HCT116 (cell line): ENCODE results near the gene AFF1. TPM values are rescaled to one million over a fixed set of nuclear protein-coding genes. Genes with fewer than 3 reads are reported as not detected.
A peak's percentile ranks its signal among the peaks of the same experiment; 100 is the strongest.

Experiments used
- ATAC-seq: fragments of 200-7000 bp; cut with Tn5 transposase; 2 replicates; pipeline ENCODE4 v1.9.1; 2020; ENCODE audit warnings: mild to moderate bottlenecking, moderate library complexity
- BruUV-seq: library from RNA; stranded (reverse); fragments of 400-500 nt; replicated peaks from 2 replicates; lab custom pipeline; 2021; lab: Mats Ljungman, UMichigan
- CTCF ChIA-PET: fragments of 300-600 bp; sonication (Branson Sonifier 250); formaldehyde crosslinking; loops from one replicate; lab custom pipeline; 2021; ENCODE audit warnings: antibody characterized with exemption; lab: Charles Lee
- POLR2A ChIA-PET: fragments of 300-600, 350-600 bp; sonication (Branson Sonifier 250); formaldehyde crosslinking; loops from one replicate; lab custom pipeline; 2021; ENCODE audit warnings: antibody characterized with exemption; lab: Charles Lee
- RAD21 ChIA-PET, 2 experiments: fragments of 300-600 bp; sonication (Branson Sonifier 250); formaldehyde crosslinking; loops; one replicate each; lab custom pipeline; 2023; ENCODE audit warnings: low total read pairs in 2 of 2; ENCODE audit not compliant: uncharacterized antibody in 2 of 2, unreplicated experiment in 2 of 2, low non-redundant PET in 1 of 2; lab: Charles Lee
- DNase-seq: peaks from one replicate; pipeline ENCODE4 v3.0.0-alpha.2; 2010; ENCODE audit warnings: low read depth, low spot score
- H2AFZ ChIP-seq: fragments of 200-600 bp; shearing (Covaris generic), sonication (generic); 2 replicates; pipeline ENCODE4 v1.6.1; 2017; ENCODE audit warnings: low read depth, mixed run types, mixed read lengths, antibody characterized with exemption, low read length; ENCODE audit not compliant: poor library complexity, severe bottlenecking
- H3K27ac ChIP-seq: 2 replicates; pipeline ENCODE4 v1.5.1; 2012; ENCODE audit warnings: low read depth, low read length
- H3K27me3 ChIP-seq: fragments of 200-600 bp; sonication (generic); 2 replicates; pipeline ENCODE4 v1.6.1; 2016; ENCODE audit warnings: mixed run types, low read length, mixed read lengths; ENCODE audit not compliant: insufficient read depth
- H3K36me3 ChIP-seq, 2 experiments: fragments of 200-500 bp in 1 of 2; fragments of 200-600 bp in 1 of 2; sonication (Bioruptor generic) in 1 of 2; sonication (generic) in 1 of 2; 2 replicates each; pipeline versions ENCODE4 v1.5.1 to v1.6.1; 2014 to 2016; ENCODE audit warnings: low read length in 2 of 2, inconsistent platforms in 1 of 2, mixed read lengths in 1 of 2, mixed run types in 1 of 2; ENCODE audit not compliant: insufficient read depth in 2 of 2, control insufficient read depth in 1 of 2
- H3K4me1 ChIP-seq, 2 experiments: fragments of 200-600 bp in 1 of 2; sonication (generic) in 1 of 2; 2 replicates each; pipeline versions ENCODE4 v1.5.1 to v1.6.1; 2012 to 2017; ENCODE audit warnings: low read length in 2 of 2, inconsistent platforms in 1 of 2, mild to moderate bottlenecking in 1 of 2, mixed read lengths in 1 of 2, mixed run types in 1 of 2, moderate library complexity in 1 of 2; ENCODE audit not compliant: insufficient read depth in 2 of 2, control insufficient read depth in 1 of 2
- H3K4me2 ChIP-seq: fragments of 200-600 bp; sonication (generic); 2 replicates; pipeline ENCODE4 v1.6.1; 2017; ENCODE audit warnings: mixed run types, low read length, mixed read lengths
- H3K4me3 ChIP-seq, 2 experiments: fragments of 200-600 bp in 1 of 2; sonication (generic) in 1 of 2; replicated peaks in 1 of 2; 2 replicates each; pipeline ENCODE4 v1.5.1; 2011 to 2016; ENCODE audit warnings: low read length in 2 of 2, control low read depth in 1 of 2, low read depth in 1 of 2, mild to moderate bottlenecking in 1 of 2, mixed read lengths in 1 of 2, mixed run types in 1 of 2
- H3K79me2 ChIP-seq: fragments of 200-600 bp; sonication (generic); 2 replicates; pipeline ENCODE4 v1.6.1; 2017; ENCODE audit warnings: mild to moderate bottlenecking, mixed run types, low read length, moderate library complexity, mixed read lengths; ENCODE audit not compliant: insufficient read depth
- H3K9ac ChIP-seq: fragments of 200-600 bp; sonication (generic); 2 replicates; pipeline ENCODE4 v1.6.1; 2016; ENCODE audit warnings: low read length, mixed read lengths
- H3K9me2 ChIP-seq: fragments of 200-600 bp; sonication (generic), shearing (Covaris generic); 2 replicates; pipeline ENCODE4 v1.6.1; 2017; ENCODE audit warnings: mixed run types, mild to moderate bottlenecking, moderate library complexity; ENCODE audit not compliant: insufficient read depth
- H3K9me3 ChIP-seq, 2 experiments: fragments of 200-500 bp in 1 of 2; fragments of 200-600 bp in 1 of 2; sonication (Bioruptor generic) in 1 of 2; sonication (generic) in 1 of 2; 2 replicates each; pipeline ENCODE4 v1.6.1; 2014 to 2017; ENCODE audit warnings: low read length in 2 of 2, mixed read lengths in 2 of 2, inconsistent platforms in 1 of 2, low read depth in 1 of 2, mild to moderate bottlenecking in 1 of 2, mixed run types in 1 of 2, moderate library complexity in 1 of 2; ENCODE audit not compliant: control insufficient read depth in 1 of 2, insufficient read depth in 1 of 2
- H4K20me1 ChIP-seq: fragments of 200-600 bp; sonication (generic), shearing (Covaris generic); 2 replicates; pipeline ENCODE4 v1.6.1; 2017; ENCODE audit warnings: mixed run types, mild to moderate bottlenecking, moderate library complexity; ENCODE audit not compliant: insufficient read depth
- CBX3 ChIP-seq: IDR thresholded peaks from 2 replicates; pipeline ENCODE4 v1.6.1; 2012; ENCODE audit warnings: low read depth
- CEBPB ChIP-seq: IDR thresholded peaks from 2 replicates; pipeline ENCODE4 v1.6.1; 2012; ENCODE audit warnings: low read depth
- CTCF ChIP-seq, 3 experiments: fragments of 200-600 bp in 1 of 3; sonication (generic) in 1 of 3; IDR thresholded peaks in 2 of 3; conservative IDR thresholded peaks in 1 of 3; 2 replicates each; pipeline ENCODE4 v1.5.1; 2012 to 2017; ENCODE audit warnings: low read depth in 2 of 3, low read length in 2 of 3, antibody characterized with exemption in 1 of 3, borderline replicate concordance in 1 of 3, control low read depth in 1 of 3, mild to moderate bottlenecking in 1 of 3, mixed read lengths in 1 of 3, mixed run types in 1 of 3, moderate library complexity in 1 of 3; ENCODE audit not compliant: insufficient read depth in 1 of 3
- EGR1 ChIP-seq: IDR thresholded peaks from 2 replicates; pipeline ENCODE4 v1.6.1; 2012; ENCODE audit warnings: low read depth
- ELF1 ChIP-seq: IDR thresholded peaks from 2 replicates; pipeline ENCODE4 v1.6.1; 2012; ENCODE audit warnings: low read depth, borderline replicate concordance
- EZH2 ChIP-seq: fragments of 200-600 bp; sonication (generic); IDR thresholded peaks from 2 replicates; pipeline ENCODE4 v1.6.1; 2017; ENCODE audit warnings: antibody characterized with exemption, mixed run types
- EZH2phosphoT487 ChIP-seq: fragments of 200-600 bp; IDR thresholded peaks from 2 replicates; pipeline ENCODE4 v1.6.1; 2018; ENCODE audit warnings: antibody characterized with exemption, borderline replicate concordance
- FOSL1 ChIP-seq: IDR thresholded peaks from 2 replicates; pipeline ENCODE4 v1.6.1; 2012; ENCODE audit warnings: low read depth
- JUND ChIP-seq: IDR thresholded peaks from 2 replicates; pipeline ENCODE4 v1.6.1; 2012
- POLR2AphosphoS5 ChIP-seq: IDR thresholded peaks from 2 replicates; pipeline ENCODE4 v1.6.1; 2011; ENCODE audit warnings: mild to moderate bottlenecking, low read depth, low read length, moderate library complexity
- SIN3A ChIP-seq: IDR thresholded peaks from 2 replicates; pipeline ENCODE4 v1.6.1; 2012; ENCODE audit warnings: low read depth
- SP1 ChIP-seq: IDR thresholded peaks from 2 replicates; pipeline ENCODE4 v1.6.1; 2012; ENCODE audit warnings: low read depth
- SRF ChIP-seq: IDR thresholded peaks from 2 replicates; pipeline ENCODE4 v1.6.1; 2012; ENCODE audit warnings: low read depth
- TCF7L2 ChIP-seq: IDR thresholded peaks from 2 replicates; pipeline ENCODE4 v1.7.0; 2011; ENCODE audit warnings: borderline replicate concordance, inconsistent platforms; ENCODE audit not compliant: insufficient read depth, insufficient read length; ENCODE audit errors: extremely low read depth
- YY1 ChIP-seq: IDR thresholded peaks from 2 replicates; pipeline ENCODE4 v1.6.1; 2011; ENCODE audit warnings: low read length, low read depth, moderate library complexity, mild to moderate bottlenecking; ENCODE audit not compliant: insufficient replicate concordance; ENCODE audit errors: extremely low read depth
- ZBTB33 ChIP-seq: IDR thresholded peaks from 2 replicates; pipeline ENCODE4 v1.6.1; 2011; ENCODE audit warnings: mild to moderate bottlenecking, low read length, moderate library complexity; ENCODE audit not compliant: insufficient replicate concordance; ENCODE audit errors: extremely low read depth
- ZFX ChIP-seq: fragments of 450-650 bp; IDR thresholded peaks from 2 replicates; pipeline ENCODE4 v1.6.1; 2017
- ZNF274 ChIP-seq: fragments of 200-500 bp; sonication (Bioruptor generic); IDR thresholded peaks from 2 replicates; pipeline ENCODE4 v1.6.1; 2014; ENCODE audit warnings: mild to moderate bottlenecking, low read depth, low read length, inconsistent platforms
- intact Hi-C: fragments of 100-400 bp; cut with micrococcal nuclease; formaldehyde crosslinking; loops from 2 replicates; pipeline ENCODE4 v1.10.0; 2022
- total RNA-seq: library from RNA; stranded (reverse); gene quantifications from one replicate; pipeline ENCODE4 v1.2.1, GENCODE V29; 2021; ENCODE audit not compliant: unreplicated experiment
- TF ChIP-seq, protein P1 (sequence below): IDR thresholded peaks from 2 replicates; pipeline ENCODE4 v1.6.1; 2012; ENCODE audit warnings: low read depth
- TF ChIP-seq, protein P2 (sequence below): IDR thresholded peaks from 2 replicates; pipeline ENCODE4 v1.6.1; 2012

AFF1 gene
- total RNA-seq, 1 experiment from 2014 or later, result 43.1 TPM

GRCh38 chr4:86927843-86928395 is 6.9 kb upstream of the AFF1 start:
- H3K4me1 ChIP-seq, result peaks cover 25 to 44% of the 10 kb centered on the region in 2 experiments
- no peaks in the 10 kb centered on the region for H3K79me2 ChIP-seq
- ChIA-PET CTCF (no interaction called here), POLR2A (interaction anchor here (0.7 to 1.7 kb wide), 3 partner anchors 8 to 78 kb away, joined by 3 to 11 read pairs (median 7); no protein-coding TSS in a partner anchor), RAD21 (interaction anchor here in 1 of 2 experiments (0.6 kb wide), 1 partner anchor 16 kb away, joined by 3 read pairs; no protein-coding TSS in a partner anchor)
- peak overlapping the region in 1 of 2 experiments; percentile 11; a peak in 2 of 4 replicates for H3K4me3 ChIP-seq
- peak overlapping the region; percentile 65 for H2AFZ ChIP-seq
- no peaks in the 10 kb centered on the region for H4K20me1 ChIP-seq
- H3K9me2 ChIP-seq, result no peaks in the 10 kb centered on the region
- peak overlapping the region; percentile 23; the same call in 1 of the 2 replicates for H3K9ac ChIP-seq
- no peaks in the 10 kb centered on the region for H3K9me3 ChIP-seq
- peak overlapping the region; percentile 75 for H3K4me2 ChIP-seq
- ATAC-seq (peak; percentile 43), DNase-seq (no peak)
- H3K27ac ChIP-seq, result peak overlapping the region; percentile 18; the same call in 1 of the 2 replicates
- no peaks in the 10 kb centered on the region for H3K36me3 ChIP-seq
- BruUV-seq, result no TSS peak
- intact Hi-C loops, result no loop called here
- H3K27me3 ChIP-seq, result no peaks in the 10 kb centered on the region
- TF ChIP-seq, protein P1, sequence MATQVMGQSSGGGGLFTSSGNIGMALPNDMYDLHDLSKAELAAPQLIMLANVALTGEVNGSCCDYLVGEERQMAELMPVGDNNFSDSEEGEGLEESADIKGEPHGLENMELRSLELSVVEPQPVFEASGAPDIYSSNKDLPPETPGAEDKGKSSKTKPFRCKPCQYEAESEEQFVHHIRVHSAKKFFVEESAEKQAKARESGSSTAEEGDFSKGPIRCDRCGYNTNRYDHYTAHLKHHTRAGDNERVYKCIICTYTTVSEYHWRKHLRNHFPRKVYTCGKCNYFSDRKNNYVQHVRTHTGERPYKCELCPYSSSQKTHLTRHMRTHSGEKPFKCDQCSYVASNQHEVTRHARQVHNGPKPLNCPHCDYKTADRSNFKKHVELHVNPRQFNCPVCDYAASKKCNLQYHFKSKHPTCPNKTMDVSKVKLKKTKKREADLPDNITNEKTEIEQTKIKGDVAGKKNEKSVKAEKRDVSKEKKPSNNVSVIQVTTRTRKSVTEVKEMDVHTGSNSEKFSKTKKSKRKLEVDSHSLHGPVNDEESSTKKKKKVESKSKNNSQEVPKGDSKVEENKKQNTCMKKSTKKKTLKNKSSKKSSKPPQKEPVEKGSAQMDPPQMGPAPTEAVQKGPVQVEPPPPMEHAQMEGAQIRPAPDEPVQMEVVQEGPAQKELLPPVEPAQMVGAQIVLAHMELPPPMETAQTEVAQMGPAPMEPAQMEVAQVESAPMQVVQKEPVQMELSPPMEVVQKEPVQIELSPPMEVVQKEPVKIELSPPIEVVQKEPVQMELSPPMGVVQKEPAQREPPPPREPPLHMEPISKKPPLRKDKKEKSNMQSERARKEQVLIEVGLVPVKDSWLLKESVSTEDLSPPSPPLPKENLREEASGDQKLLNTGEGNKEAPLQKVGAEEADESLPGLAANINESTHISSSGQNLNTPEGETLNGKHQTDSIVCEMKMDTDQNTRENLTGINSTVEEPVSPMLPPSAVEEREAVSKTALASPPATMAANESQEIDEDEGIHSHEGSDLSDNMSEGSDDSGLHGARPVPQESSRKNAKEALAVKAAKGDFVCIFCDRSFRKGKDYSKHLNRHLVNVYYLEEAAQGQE, result no peak
- TF ChIP-seq ZNF274 (no peak), JUND (peak; percentile 49), CEBPB (peak; percentile 97), EZH2 (no peak), ZBTB33 (no peak), SP1 (peak; percentile 36; the same call in 1 of the 2 replicates), ELF1 (no peak), EGR1 (no peak), CTCF (IDR thresholded peaks at IDR 0.05 in 2 of 3, conservative IDR thresholded peaks at IDR 0.05 in 1 of 3; ENCODE audit: borderline replicate concordance in 1 of 3, insufficient read depth in 1 of 3, low read depth in 2 of 3, low read length in 2 of 3) (no peak), POLR2AphosphoS5 (no peak), FOSL1 (peak; percentile 45), TCF7L2 (no peak), SIN3A (no peak), EZH2phosphoT487 (no peak), SRF (no peak), YY1 (no peak), CBX3 (no peak), ZFX (no peak)
- TF ChIP-seq, protein P2, sequence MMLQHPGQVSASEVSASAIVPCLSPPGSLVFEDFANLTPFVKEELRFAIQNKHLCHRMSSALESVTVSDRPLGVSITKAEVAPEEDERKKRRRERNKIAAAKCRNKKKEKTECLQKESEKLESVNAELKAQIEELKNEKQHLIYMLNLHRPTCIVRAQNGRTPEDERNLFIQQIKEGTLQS, result no peak
